NCI-H460 (cell line): ENCODE results near the gene SNCAIP. TPM values are rescaled to one million over a fixed set of nuclear protein-coding genes. Genes with fewer than 3 reads are reported as not detected.

Source experiments
- DNase-seq: peaks from one replicate; pipeline ENCODE4 v3.0.0-alpha.2; 2016; ENCODE audit warnings: low read depth; ENCODE audit errors: extremely low read depth
- total RNA-seq: library from RNA; depleted of rRNA; stranded (reverse); fragments of >200 nt; shearing (Covaris generic); gene quantifications from 2 replicates; pipeline ENCODE4 v1.2.3, GENCODE V29; 2014

SNCAIP gene
- total RNA-seq, 1 experiment from 2014 or later, result 0.32 TPM

- no peak for DNase-seq
Measured at GRCh38 chr5:122392224-122392623, 80.2 kb downstream of the SNCAIP start.

- no peak for DNase-seq
Measured at GRCh38 chr5:122392824-122393223, 80.8 kb downstream of the SNCAIP start.

DNA sequence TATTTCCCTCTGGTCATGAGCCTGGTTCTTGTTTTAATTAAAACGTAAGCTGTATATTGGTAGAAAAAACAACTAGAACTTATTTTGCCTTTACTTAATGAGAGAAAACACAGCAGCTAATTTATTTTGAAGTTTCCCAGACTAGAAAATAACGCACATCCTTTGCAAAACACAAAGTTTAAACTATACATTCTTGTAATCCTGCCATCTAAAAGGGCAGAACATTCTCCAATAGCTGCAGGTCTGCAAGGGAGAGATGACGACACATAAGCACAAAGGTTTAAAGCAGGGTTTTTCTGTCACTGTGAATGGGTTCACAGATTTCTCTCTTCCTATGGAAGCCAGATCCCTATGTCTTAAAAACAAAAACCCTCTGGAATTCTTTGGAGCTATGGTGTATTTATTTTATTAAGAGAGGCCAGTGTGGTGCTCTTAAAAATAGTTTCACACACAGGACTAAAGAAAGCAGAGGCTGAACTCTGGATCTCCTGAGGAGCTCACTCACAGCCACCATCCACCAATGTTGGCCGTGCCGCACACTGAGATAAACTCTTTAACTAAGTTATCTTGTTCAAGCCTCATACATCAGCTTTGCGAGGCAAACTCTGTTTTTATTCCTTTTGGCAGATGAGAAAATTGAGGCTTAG is 82.4 kb downstream of the SNCAIP start:
- DNase-seq, result no peak

- no peak for DNase-seq
Measured at GRCh38 chr5:122398016-122398415, 86.0 kb downstream of the SNCAIP start.

DNA sequence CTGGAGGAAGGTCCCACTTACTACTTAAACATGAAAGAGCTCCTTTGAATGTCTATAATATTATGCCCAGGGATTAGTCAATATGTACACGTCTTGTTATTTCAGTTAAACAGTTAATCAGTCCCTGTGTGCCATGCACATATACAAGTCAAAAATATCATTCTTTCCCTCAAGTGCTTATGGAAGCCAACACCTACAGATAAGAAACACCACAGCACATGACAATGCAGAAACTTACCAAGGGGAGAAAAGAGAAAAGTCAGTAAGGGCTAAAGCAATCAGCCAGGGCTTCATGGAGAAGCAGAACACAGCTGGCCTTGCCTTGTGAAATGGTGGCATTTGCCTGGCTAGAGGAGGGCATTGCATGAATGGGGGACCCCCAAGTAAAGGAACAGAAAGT is 88.3 kb downstream of the SNCAIP start:
- no peak for DNase-seq

DNA sequence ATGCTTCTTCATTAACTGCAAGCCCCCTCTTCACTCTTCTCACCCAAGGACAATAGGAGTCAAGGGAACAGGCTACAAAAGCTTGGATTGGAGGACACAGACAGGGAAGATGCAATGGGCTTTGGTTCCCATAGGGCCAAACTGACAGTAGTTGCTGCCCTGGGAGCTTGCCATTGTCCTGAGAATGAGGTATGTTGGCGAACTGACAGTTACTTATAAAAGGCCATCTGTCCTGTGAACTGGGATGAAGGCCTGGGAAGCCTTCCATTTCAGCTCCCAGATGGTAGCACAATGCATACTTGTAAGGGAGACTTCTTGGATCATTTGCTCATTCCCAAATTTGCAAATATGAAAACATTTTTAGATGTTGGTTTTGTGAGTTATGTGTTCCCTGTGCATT is 88.9 kb downstream of the SNCAIP start:
- no peak for DNase-seq

GRCh38 chr5:122401976-122402725 is 90.1 kb downstream of the SNCAIP start:
- no peak for DNase-seq

DNA sequence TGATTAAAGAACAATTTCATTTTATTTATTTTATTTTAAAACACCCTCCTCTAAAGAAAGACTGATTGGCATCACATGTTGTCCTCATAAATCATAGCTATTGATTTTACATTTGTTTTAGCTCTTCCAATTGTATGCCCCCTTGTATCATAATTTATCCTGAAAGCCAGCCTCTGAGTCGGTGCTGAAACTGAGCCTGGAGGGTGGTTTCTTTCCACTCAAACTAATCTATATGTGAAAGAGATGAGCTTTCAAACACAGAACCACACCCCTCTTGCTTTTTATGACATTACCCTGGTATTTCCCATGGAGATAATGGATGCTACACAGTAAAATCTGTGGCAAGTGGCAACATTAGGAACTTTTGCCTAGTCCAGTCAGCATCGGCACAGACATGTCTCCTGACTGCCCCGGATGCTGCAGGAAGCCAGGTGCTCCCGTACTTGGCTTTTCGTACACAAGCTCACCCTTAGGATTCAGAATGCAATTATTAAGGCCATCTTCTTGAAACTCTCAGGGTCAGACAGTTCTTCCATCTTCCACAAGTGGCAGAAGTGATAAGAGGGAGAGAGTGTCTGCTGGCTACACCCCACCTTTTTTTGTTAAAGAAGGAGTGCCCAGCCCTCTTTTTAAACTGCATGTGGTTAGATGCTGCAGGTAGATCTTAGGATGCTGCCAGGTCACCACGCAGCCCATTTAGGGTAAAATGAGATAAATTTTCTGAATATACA is 91.1 kb downstream of the SNCAIP start:
- no peak for DNase-seq

DNA sequence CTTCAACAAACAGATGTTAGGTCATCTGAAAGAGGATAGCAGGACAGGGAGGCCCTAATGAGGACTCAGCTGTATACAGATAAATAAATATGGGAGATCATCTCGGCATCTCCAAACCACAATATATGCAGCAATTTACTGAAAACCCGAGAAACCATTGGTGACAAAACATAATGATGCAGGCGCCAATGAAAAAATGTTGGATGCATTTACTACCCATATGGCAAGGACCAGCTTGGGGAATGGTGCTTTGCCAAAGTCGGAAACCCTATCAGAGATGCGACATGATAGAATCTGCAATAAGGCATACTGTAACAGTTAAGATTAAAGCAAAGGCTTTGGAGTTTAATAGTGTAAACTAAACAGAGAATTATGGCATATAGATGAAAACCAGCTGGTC is 92.0 kb downstream of the SNCAIP start:
- no peak for DNase-seq

DNA sequence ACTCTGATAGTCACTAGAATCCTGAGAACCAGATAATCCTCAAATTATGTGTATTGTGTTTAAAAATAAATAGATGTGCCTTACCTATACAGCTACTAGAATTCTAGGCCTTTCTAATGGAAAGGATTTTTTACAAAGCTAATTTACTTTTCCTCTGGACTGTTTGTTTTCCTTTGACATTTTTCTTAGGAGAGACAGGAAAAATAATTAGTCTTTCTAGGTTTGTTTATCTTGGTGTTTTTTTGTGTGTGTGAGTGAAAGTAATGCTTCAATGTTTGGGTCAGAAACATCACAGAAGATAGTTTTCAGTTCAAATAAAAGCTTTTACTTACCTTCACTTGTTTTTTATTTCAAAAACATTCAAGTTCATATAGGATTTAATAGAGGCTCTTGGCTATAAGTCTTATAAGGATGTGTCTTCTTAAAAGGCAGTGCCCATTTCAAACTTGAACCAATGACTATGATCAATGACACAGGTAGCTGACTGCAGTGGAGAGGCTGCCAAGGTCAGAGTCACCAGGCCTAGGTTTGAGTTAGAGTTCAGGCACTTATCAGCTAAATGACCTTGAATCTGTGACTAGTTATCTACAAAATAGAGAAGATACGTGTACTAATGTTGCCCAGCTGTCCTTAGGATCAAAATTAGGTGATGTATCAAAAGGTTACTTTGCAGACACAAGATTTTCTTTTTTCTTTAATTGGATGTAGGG is 92.8 kb downstream of the SNCAIP start:
- no peak for DNase-seq

GRCh38 chr5:122405751-122406150 is 93.7 kb downstream of the SNCAIP start:
- DNase-seq, result no peak

GRCh38 chr5:122406181-122406580 is 94.1 kb downstream of the SNCAIP start:
- DNase-seq, result no peak

GRCh38 chr5:122408592-122409224 is 96.7 kb downstream of the SNCAIP start:
- DNase-seq, result no peak

GRCh38 chr5:122412966-122413365 is 100.9 kb downstream of the SNCAIP start:
- no peak for DNase-seq

GRCh38 chr5:122413722-122414121 is 101.7 kb downstream of the SNCAIP start:
- DNase-seq, result no peak

DNA sequence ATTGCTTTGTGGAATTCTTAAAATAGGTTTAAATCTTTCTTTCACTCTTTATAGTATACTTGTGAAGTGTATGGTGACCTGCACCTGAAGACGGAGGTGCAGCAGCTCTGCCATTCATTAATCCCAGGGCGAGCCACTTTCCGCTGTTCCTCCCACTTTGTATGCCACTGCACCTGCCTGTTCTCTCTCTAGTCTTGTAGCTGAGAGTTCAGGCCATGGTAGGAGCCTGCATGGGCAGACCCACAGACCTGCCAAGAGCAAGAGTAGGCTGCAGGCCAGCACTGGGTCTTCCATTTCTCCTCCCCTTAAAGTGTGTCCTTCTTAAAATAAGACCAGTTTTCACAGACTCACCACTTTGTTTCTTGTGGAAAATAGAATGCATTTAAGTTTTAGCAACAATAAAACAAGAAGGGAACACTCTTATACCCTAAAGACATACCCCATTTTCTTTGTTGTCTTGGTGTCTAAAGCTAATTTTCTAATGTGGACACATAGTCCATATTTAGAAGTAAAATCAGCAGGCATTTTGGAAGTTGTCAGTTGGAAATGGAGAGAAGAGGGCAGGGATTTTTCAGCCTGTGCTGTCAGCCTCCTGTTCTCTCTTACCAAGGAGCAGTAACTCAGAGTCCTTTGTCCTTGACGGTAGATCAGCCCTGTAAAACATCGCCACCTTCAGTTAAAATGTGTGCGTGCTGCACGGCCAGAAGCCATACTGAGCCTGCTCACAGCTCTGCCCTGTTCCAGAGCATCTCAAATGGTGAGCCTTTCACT is 103.2 kb downstream of the SNCAIP start:
- DNase-seq, result peak; percentile 52

- DNase-seq, result no peak
Measured at GRCh38 chr5:122415801-122416120, 103.7 kb downstream of the SNCAIP start.

- DNase-seq, result no peak
Measured at GRCh38 chr5:122419142-122419894, 107.3 kb downstream of the SNCAIP start.

DNA sequence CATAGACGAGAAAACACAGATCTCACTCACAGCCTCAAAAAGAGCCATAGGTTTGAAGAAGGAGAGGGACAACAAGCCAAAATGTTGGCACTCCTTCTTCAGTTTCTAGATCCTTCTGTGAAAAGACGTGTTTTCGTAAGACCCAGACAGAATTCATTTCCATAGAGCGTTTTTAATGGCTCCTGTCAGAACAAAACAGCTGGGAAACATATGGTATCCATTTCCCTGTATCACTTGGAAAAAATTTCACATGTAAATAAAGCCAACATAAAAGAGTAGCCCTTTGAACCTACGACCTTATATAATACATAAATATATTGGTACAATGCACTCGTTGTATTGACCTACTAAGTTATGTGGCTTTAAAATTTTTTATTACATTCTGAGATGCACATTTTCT is 108.1 kb downstream of the SNCAIP start:
- DNase-seq, result no peak
